ENCODE data around the gene PRM3. TPM values are rescaled to one million over a fixed set of nuclear protein-coding genes. Genes with fewer than 3 reads are reported as not detected.
A peak's percentile ranks its signal among the peaks of the same experiment; 100 is the strongest.

Gene PRM3
- total RNA-seq, 1 experiment from 2014 or later: not detected

GRCh38 chr16:11238272-11239202, 34.9 kb downstream of the PRM3 start:
- Mint-ChIP-seq H3K9me3 (no peaks in the 10 kb centered on the region), H3K27me3 (ENCODE audit: low read depth) (no peaks in the 10 kb centered on the region), H3K36me3 (ENCODE audit: insufficient read depth in 1 of 3, low read depth in 3 of 3) (no peaks in the 10 kb centered on the region), H3K27ac (no peak overlapping the region), H3K4me1 (peaks cover 4 to 5% of the 10 kb centered on the region in 2 experiments; a peak in 2 of 4 replicates), H3K4me3 (no peak overlapping the region)
- no peak overlapping the region for H4K91ac ChIP-seq (ENCODE audit: insufficient read length, low read depth, low read length)
- no peak overlapping the region for H3K56ac ChIP-seq (ENCODE audit: insufficient read length, low read depth, low read length)
- no peak overlapping the region for H3K4me2 ChIP-seq (ENCODE audit: insufficient read depth, insufficient read length, low read length)
- no peaks in the 10 kb centered on the region for H3K4me1 ChIP-seq (ENCODE audit: insufficient read depth, low read length)
- H3K23ac ChIP-seq (ENCODE audit: insufficient read length, low read depth, low read length): no peak overlapping the region
- no peak overlapping the region for H3K18ac ChIP-seq (ENCODE audit: insufficient read length, low read depth, low read length)
- no peak overlapping the region for H3T11ph ChIP-seq (ENCODE audit: low read length)
- no CpG with 5 or more reads among the region's 15 CpGs for WGBS (ENCODE audit: extremely low coverage, insufficient read length, low lambda C conversion rate)
- no peak overlapping the region for H2BK5ac ChIP-seq (ENCODE audit: insufficient read length, low read length)
- no peak overlapping the region for H2AFZ ChIP-seq (ENCODE audit: low read length)
- H3K79me1 ChIP-seq (ENCODE audit: insufficient read depth, low read depth, low read length, poor library complexity, severe bottlenecking): no peaks in the 10 kb centered on the region
- H2BK120ac ChIP-seq (ENCODE audit: low read depth, low read length, poor library complexity, severe bottlenecking): no peak overlapping the region
- no peak overlapping the region for H3K4ac ChIP-seq (ENCODE audit: low read depth, low read length)
- no peak overlapping the region for H4K5ac ChIP-seq (ENCODE audit: insufficient read length, low read depth, low read length)
- no peak overlapping the region for H2AK5ac ChIP-seq (ENCODE audit: insufficient read length, low read length)
- peak; percentile 50 for DNase-seq
- no peak overlapping the region for H2BK20ac ChIP-seq (ENCODE audit: low read depth, low read length, poor library complexity, severe bottlenecking)
- no peak overlapping the region for H4K8ac ChIP-seq (replicated peaks; ENCODE audit: insufficient read length, low read depth, low read length)
- no peak overlapping the region for H3K27ac ChIP-seq (ENCODE audit: insufficient read length, low read depth, low read length)
- H4K20me1 ChIP-seq (ENCODE audit: control insufficient read depth, insufficient read depth, insufficient read length): no peaks in the 10 kb centered on the region
- no peaks in the 10 kb centered on the region for H3K79me2 ChIP-seq (ENCODE audit: insufficient read depth, low read length)
- no peaks in the 10 kb centered on the region for H3K23me2 ChIP-seq (ENCODE audit: insufficient read length, low read depth, low read length, poor library complexity, severe bottlenecking)
- H3K27me3 ChIP-seq (ENCODE audit: insufficient read depth, low read length): no peaks in the 10 kb centered on the region
- H2BK12ac ChIP-seq (ENCODE audit: insufficient read length, low read depth, low read length): no peak overlapping the region
- H3K14ac ChIP-seq (ENCODE audit: insufficient read depth, low read length): no peak overlapping the region; the same call in 1 of the 2 replicates
- TF ChIP-seq CTCF (conservative IDR thresholded peaks at IDR 0.05): no peak
- no peak overlapping the region for H2BK15ac ChIP-seq (ENCODE audit: low read depth, low read length)
- no peaks in the 10 kb centered on the region for H3K9me3 ChIP-seq (ENCODE audit: control insufficient read depth, low read depth, low read length)
- H3K9ac ChIP-seq (ENCODE audit: extremely low read depth, insufficient read length, low read length): no peak overlapping the region

Measured in H9 (cell line).